K562 (cell line): ENCODE data around the gene BRME1. TPM values are rescaled to one million over a fixed set of nuclear protein-coding genes. Genes with fewer than 3 reads are reported as not detected.

Experiments used
- ARID3A ChIP-seq: IDR thresholded peaks from 2 replicates; pipeline ENCODE4 v1.6.1; 2012; ENCODE audit warnings: low read depth, low read length, improper control_type of control experiment, borderline replicate concordance
- CC2D1A ChIP-seq: fragments of 450-650 bp; IDR thresholded peaks from 2 replicates; pipeline ENCODE4 v1.6.1; 2017; ENCODE audit warnings: mild to moderate bottlenecking
- ESRRA ChIP-seq: fragments of 450-650 bp; IDR thresholded peaks from 2 replicates; pipeline ENCODE4 v1.6.1; 2014; ENCODE audit warnings: low read depth, mild to moderate bottlenecking, moderate library complexity, borderline replicate concordance
- MAFK ChIP-seq: IDR thresholded peaks from 2 replicates; pipeline ENCODE4 v1.6.1; 2011; ENCODE audit warnings: low read length, improper control_type of control experiment
- MCM7 ChIP-seq, 2 experiments: fragments of 450-650 bp; IDR thresholded peaks; 2 replicates each; pipeline ENCODE4 v1.6.1; 2016 to 2018
- MGA ChIP-seq: fragments of 450-650 bp; IDR thresholded peaks from 2 replicates; pipeline ENCODE4 v1.6.1; 2016; ENCODE audit warnings: mild to moderate bottlenecking, moderate library complexity
- POLR2B ChIP-seq: fragments of 450-650 bp; IDR thresholded peaks from 2 replicates; pipeline ENCODE4 v1.6.1; 2018; ENCODE audit warnings: low read depth; ENCODE audit not compliant: partially characterized antibody
- RB1 ChIP-seq: fragments of 450-650 bp; IDR thresholded peaks from 2 replicates; pipeline ENCODE4 v1.6.1; 2017; ENCODE audit warnings: low read depth, mild to moderate bottlenecking
- RBM22 ChIP-seq: fragments of 200-400 bp; formaldehyde crosslinking; IDR thresholded peaks from 2 replicates; pipeline ENCODE4 v1.6.1; 2018; ENCODE audit warnings: low read length, low read depth; ENCODE audit not compliant: poor library complexity, severe bottlenecking
- TFE3 ChIP-seq: fragments of 450-650 bp; formaldehyde crosslinking; IDR thresholded peaks from 2 replicates; pipeline ENCODE4 v1.4.0; 2020; ENCODE audit warnings: mild to moderate bottlenecking, mixed read lengths
- ZNF217 ChIP-seq: sonication (generic); formaldehyde crosslinking; IDR thresholded peaks from 2 replicates; pipeline ENCODE4 v1.8.0; 2022; ENCODE audit warnings: mild to moderate bottlenecking, missing genetic modification reagents
- polyA plus RNA-seq, 8 experiments: library from polyadenylated mRNA; depleted of rRNA in 4 of 8; stranded (reverse) in 5 of 8; unstranded in 3 of 8; fragments of >200 nt; fragmentation: Nextera tagmentation in 2 of 8; fragmentation: Illumina TruSeq in 1 of 8; extraction: Ambion mirVana in 2 of 8; extraction: Trizol in 1 of 8; gene quantifications; 2 replicates each; pipeline versions ENCODE4 v1.2.1 to v1.2.3, GENCODE V29; 2011 to 2014; ENCODE audit warnings: inconsistent platforms in 1 of 8, missing spikeins in 1 of 8
- total RNA-seq, 7 experiments: library from RNA; depleted of rRNA in 6 of 7; stranded (reverse); fragments of >200 nt in 6 of 7; fragmentation: Illumina TruSeq in 2 of 7; extraction: Trizol in 2 of 7; gene quantifications; 2 replicates each; pipeline versions ENCODE4 v1.2.1 to v1.2.3, GENCODE V29; 2011 to 2021; ENCODE audit warnings: low replicate concordance in 1 of 7

BRME1 gene
- total and polyA plus RNA-seq, 9 of the 15 experiments (the other 6 are each of a cell fraction or from before 2014, with no cell fraction given): 0.75 to 6.1 (median 3.6) TPM

DNA sequence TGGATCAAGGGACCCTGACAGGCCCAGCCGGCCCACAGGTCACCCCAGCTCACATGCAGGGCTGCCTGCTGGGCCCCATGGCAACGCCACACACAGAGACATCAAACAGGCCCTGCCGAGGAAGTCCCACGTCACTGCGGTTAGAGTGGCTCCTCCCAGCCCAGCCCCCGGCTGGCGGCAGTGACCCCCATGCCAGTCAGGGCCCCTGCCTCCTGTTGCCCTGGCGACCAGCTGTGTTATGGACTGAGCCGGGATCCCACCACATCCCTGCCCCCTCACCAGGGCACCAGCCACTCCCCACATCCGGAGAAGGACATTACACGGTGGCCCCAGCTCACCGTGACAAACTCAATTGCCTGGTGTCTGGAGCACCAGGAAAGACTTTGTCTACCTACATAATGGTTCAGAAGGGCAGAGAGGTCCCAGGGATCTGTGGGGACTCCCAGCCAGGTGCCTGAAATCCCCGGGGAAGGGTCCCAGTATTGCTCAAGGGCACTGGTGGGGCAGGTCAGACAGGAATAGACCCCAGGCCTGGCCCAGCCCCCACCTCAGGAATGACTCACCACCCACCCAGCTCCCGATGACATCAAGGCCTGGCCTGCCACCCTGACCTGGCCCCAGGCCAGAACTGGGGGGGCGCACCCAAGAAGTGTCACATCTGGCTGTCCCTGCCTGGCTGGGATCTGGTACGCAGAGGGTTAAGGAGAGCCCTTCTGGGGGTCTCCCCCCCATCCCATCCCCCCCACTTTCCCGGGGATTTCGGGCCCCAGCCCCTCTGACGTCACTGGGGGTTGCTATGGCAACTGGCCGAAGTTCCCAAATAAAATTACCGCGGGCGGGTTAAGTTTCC lies 59.1 kb downstream of the BRME1 start (continued):
- TF ChIP-seq RB1 (0 out of 2 replicates have a peak, but pooled peaks have one; percentile 41), RBM22 (peak; percentile 80), TFE3 (CRISPR knock-in tag) (no peak), MCM7 (IDR thresholded peaks at IDR 0.05) (no peak), CC2D1A (no peak), ESRRA (peak; percentile 81; the same call in 1 of the 2 replicates), MGA (no peak), ZNF217 (no peak), POLR2B (no peak), ARID3A (no peak), MAFK (no peak)
